GM21737 (cell line): ENCODE results near the gene ATF6.
"Not testable (repeated sequence)": the region's sequence is repeated elsewhere in the genome, so short reads cannot be mapped to it uniquely, and the experiment has no call there.

Source experiments
- ATAC-seq: cut with Tn5 transposase; IDR thresholded peaks from one replicate; pipeline ENCODE4 v1.9.1; 2021; ENCODE audit warnings: mild to moderate bottlenecking, moderate library complexity; ENCODE audit not compliant: unreplicated experiment

The ATF6 gene, protein sequence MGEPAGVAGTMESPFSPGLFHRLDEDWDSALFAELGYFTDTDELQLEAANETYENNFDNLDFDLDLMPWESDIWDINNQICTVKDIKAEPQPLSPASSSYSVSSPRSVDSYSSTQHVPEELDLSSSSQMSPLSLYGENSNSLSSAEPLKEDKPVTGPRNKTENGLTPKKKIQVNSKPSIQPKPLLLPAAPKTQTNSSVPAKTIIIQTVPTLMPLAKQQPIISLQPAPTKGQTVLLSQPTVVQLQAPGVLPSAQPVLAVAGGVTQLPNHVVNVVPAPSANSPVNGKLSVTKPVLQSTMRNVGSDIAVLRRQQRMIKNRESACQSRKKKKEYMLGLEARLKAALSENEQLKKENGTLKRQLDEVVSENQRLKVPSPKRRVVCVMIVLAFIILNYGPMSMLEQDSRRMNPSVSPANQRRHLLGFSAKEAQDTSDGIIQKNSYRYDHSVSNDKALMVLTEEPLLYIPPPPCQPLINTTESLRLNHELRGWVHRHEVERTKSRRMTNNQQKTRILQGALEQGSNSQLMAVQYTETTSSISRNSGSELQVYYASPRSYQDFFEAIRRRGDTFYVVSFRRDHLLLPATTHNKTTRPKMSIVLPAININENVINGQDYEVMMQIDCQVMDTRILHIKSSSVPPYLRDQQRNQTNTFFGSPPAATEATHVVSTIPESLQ

DNA sequence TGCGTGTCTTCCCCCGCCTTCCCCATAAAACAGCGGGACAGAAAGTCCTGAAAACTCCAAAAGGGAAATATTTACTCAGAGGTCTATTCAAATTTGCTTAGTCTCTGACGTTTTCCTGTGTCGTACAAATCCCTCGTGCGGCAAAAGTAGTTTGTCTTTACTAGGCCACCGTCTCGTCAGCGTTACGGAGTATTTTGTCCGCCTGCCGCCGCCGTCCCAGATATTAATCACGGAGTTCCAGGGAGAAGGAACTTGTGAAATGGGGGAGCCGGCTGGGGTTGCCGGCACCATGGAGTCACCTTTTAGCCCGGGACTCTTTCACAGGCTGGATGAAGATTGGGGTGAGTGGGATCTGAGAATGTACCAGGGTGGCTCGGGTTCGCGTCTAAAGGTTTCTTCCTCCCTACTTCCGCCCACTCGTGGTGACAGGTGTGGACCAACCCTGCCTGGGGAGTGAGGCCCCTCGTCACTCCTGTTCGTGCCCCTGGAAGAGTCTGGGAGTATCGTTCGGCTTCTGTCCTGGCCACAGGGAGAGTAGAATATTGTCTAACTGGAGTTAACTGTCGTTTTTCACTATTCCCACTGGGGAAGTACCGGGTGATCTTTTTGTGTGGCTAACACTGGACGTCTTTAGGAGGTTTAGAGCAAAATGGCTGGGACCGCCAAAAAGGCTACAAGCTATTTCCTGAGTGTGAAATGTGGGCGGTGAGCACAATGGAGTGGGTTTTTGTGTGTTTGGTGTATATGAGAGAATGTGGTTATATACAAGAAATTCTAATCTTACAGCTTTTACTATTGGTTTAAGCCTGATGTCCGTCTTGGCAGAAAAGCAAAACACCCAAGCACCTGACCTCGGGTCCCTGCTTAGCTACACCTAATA is at the start of gene ATF6:
Gene ATF6 (plus strand): TSS at position 219 of the 880 bp plus-strand sequence. CDS start 41 bp downstream, at position 260.
- peak; percentile 60 for ATAC-seq

- ATAC-seq: no peak
These were observed 47.4 kb upstream of the ATF6 start for GRCh38 chr1:161718559-161719324.

- ATAC-seq: no peak
These were observed 46.9 kb upstream of the ATF6 start for GRCh38 chr1:161719325-161719611.

DNA sequence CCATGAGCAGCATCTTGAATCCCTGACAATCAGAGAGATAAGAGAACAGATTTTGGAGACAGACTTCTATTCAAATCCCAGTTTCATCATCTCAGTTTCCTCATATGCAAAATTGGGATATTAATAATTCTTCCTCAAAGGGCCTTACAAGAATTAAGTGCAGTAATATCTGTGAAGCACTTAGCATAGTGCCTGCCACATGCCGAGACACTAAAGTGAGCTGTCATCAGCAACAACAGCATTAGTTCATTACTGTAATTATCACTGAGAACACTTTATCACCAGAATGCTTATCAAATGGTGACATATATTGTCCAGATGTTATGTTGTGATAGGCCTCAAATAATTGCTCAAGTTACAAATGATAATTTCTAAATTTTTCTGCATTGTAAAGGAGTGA is 45.7 kb upstream of the ATF6 start:
- ATAC-seq: no peak

DNA sequence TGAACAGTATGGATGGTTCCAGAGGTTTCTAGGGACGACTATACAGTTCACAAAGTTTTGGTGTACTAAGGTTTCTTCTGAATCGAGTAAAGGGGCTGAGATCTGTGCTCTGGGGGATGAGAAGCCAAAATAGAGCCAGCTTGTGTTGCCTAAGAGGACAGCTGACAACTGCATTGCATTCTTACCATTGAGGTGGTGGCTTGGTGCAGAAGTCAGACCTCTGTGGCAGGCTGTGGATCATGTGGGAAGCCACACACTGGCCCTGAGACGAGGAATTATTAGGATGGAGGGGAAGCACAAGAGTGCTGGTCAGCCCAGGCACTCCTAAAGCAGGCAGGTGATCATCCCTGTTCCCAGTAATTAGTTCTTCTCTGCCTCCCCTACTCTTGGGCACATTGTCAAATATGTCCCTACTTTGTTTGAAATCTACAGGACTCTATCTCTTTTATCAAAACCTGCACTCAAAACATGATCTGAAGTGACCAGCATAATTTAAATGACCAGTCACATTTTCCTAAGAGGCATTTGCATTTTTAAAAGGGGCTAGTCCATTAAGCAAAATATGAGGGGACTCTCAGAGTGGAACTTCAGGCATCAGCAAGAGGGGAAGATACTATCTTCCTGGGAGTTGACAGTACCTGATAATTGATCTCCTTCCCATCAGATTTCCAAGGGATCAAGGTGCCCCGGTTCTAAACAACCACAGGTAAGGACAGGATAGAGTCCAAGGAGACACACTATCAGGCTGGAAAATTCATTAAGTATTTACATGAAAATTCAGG is 45.0 kb upstream of the ATF6 start, which contains the start of gene FCRLB:
Gene FCRLB (plus strand): TSS at position 589 of the 782 bp plus-strand sequence. CDS start 1,129 bp downstream, outside the sequence.
- no peak for ATAC-seq

- no peak for ATAC-seq
These were observed 44.3 kb upstream of the ATF6 start for GRCh38 chr1:161721738-161722343.

GRCh38 chr1:161722406-161722805 is 43.7 kb upstream of the ATF6 start:
- no peak for ATAC-seq

GRCh38 chr1:161723459-161724141 is 42.5 kb upstream of the ATF6 start:
- ATAC-seq: no peak

DNA sequence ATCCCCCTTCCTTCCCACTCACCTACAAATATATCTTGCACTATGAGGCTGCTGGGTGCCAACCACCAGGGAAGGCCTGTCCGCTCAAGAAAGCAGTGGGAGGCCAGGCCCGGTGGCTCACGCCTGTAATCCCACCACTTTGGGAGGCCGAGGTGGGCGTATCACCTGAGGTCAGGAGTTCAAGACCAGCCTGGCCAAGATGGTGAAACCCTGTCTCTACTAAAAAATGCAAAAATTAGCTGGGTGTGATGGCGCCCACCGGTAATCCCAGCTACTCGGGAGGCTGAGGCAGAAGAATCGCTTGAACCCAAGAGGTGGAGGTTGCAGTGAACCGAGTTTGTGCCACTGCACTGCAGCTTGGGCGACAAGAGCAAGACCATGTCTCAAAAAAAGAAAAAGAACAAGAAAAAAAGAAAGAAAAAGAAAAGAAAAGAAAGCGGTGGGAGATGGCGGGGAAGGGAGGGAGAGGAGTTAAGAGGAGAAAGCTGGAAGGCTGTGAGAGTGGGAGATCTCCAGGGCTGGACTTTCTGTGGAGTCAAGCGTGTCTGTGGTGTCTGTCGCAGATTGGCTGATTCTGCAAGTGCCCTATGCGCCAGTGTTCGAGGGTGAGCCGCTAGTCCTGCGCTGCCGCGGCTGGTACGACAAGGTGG is 40.7 kb upstream of the ATF6 start:
- ATAC-seq: not testable (repeated sequence)

GRCh38 chr1:161725908-161726472 is 40.1 kb upstream of the ATF6 start:
- ATAC-seq: peak; percentile 20

GRCh38 chr1:161726473-161727255 is 39.5 kb upstream of the ATF6 start:
- peak; percentile 45 for ATAC-seq

DNA sequence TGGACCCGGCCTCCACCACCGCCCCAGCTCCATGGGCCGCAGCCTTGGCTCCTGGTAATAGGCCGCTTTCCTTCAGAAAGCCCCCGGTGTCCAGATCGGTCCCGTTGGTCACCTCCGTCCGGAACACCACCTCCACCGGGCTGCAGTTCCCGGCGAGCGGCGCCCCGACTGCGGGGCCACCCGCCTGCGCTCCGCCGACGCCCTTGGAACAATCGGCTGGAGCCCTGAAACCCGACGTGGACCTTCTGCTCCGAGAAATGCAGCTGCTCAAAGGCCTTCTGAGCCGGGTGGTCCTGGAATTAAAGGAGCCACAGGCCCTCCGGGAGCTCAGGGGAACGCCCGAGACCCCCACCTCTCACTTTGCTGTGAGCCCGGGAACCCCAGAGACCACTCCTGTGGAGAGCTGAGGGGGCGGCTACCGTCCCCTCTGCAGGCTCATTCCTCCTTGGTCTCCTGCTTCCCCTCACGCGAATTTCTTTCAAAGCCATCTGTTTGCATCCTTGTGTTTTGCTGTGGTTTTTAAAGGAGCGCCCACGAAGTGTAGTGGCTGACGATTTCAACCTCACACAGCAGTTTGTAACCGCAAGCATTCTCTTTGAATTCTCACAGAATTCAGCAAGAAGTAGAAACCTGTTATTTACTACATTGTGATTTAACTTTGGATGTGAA is 38.7 kb upstream of the ATF6 start:
- peak; percentile 2 for ATAC-seq

GRCh38 chr1:161728376-161729226 is 37.5 kb upstream of the ATF6 start:
- ATAC-seq: no peak

GRCh38 chr1:161730050-161730564 is 36.0 kb upstream of the ATF6 start:
- no peak for ATAC-seq

- ATAC-seq: no peak
These were observed 34.9 kb upstream of the ATF6 start for GRCh38 chr1:161731241-161731640.
